GM12878 (cell line): Measurements from ENCODE around the gene PRM1.

Experiments used
- EP300 ChIP-seq, 2 experiments: fragments of 150-350 bp in 1 of 2; IDR thresholded peaks; 2 replicates each; pipeline ENCODE4 v1.6.1; 2011 to 2012; ENCODE audit warnings: low read depth in 2 of 2, low read length in 2 of 2, borderline replicate concordance in 1 of 2, improper control_type of control experiment in 1 of 2, inconsistent platforms in 1 of 2; ENCODE audit not compliant: control insufficient read depth in 1 of 2
- ETV6 ChIP-seq, 2 experiments: fragments of 450-650 bp in 1 of 2; IDR thresholded peaks in 1 of 2; conservative IDR thresholded peaks in 1 of 2; 2 replicates each; pipeline ENCODE4 v1.6.1; 2014; ENCODE audit warnings: antibody characterized with exemption in 1 of 2, borderline replicate concordance in 1 of 2, low read depth in 1 of 2, mild to moderate bottlenecking in 1 of 2, moderate library complexity in 1 of 2
- JUND ChIP-seq: IDR thresholded peaks from 2 replicates; pipeline ENCODE4 v1.6.1; 2012; ENCODE audit warnings: low read depth, mild to moderate bottlenecking, low read length, improper control_type of control experiment, moderate library complexity
- NFYB ChIP-seq: IDR thresholded peaks from 2 replicates; pipeline ENCODE4 v1.6.1; 2011; ENCODE audit warnings: low read depth, mild to moderate bottlenecking, low read length, improper control_type of control experiment, moderate library complexity; ENCODE audit not compliant: insufficient read depth
- POLR2A ChIP-seq: IDR thresholded peaks from 2 replicates; pipeline ENCODE4 v1.6.1; 2011; ENCODE audit warnings: low read depth, mild to moderate bottlenecking, low read length
- RBBP5 ChIP-seq: fragments of 200-600 bp; sonication (generic); conservative IDR thresholded peaks from 2 replicates; pipeline ENCODE4 v1.6.1; 2016
- SIN3A ChIP-seq: IDR thresholded peaks from 2 replicates; pipeline ENCODE4 v1.6.1; 2012; ENCODE audit warnings: low read depth, low read length, improper control_type of control experiment
- TF ChIP-seq, protein P1 (sequence below), 3 experiments: IDR thresholded peaks in 2 of 3; conservative IDR thresholded peaks in 1 of 3; 2 replicates each; pipeline ENCODE4 v1.5.1; 2011; ENCODE audit warnings: low read depth in 3 of 3, low read length in 3 of 3, mild to moderate bottlenecking in 3 of 3, control low read depth in 2 of 3, moderate library complexity in 2 of 3, inconsistent platforms in 1 of 3, mixed read lengths in 1 of 3; ENCODE audit not compliant: control insufficient read depth in 2 of 3, insufficient read depth in 1 of 3; ENCODE audit errors: extremely low read depth in 1 of 3
- TF ChIP-seq, protein P2 (sequence below): IDR thresholded peaks from 2 replicates; pipeline ENCODE4 v1.6.1; 2012; ENCODE audit warnings: mild to moderate bottlenecking, low read depth, low read length

DNA sequence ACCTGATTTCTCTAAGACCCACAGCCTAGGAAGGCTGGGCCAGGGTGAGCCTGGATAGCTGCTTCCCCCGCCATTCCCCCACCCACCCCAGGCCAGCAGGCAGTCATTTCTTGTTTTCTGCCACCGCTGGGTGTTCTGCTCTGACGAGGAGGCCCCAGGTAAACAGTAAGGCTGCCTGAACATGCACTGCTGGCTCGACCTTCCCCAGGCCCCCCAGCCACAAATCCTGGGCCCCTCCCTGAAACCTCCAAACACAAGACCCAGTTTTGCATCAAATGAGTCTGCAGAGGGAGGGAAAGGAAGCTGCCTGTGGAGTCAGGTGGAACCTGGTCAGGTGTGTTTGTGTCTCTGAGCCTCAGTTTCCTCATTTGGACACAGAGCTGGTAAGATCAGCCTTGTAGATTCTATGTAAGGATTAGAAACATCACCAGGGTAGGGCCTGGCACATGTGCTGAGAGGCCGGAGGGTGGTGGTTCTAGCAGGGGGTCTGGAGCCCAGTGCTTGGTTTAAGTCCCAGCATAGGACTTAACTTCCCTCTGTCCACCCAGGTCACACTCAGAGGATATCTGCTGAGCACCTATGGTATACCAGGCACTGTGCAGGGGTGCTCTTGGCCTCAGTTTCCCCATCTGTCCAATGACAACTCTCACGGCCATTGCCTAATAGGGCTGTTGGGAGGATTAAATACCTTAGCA is 18.9 kb upstream of the PRM1 start:
- TF ChIP-seq, protein P1, sequence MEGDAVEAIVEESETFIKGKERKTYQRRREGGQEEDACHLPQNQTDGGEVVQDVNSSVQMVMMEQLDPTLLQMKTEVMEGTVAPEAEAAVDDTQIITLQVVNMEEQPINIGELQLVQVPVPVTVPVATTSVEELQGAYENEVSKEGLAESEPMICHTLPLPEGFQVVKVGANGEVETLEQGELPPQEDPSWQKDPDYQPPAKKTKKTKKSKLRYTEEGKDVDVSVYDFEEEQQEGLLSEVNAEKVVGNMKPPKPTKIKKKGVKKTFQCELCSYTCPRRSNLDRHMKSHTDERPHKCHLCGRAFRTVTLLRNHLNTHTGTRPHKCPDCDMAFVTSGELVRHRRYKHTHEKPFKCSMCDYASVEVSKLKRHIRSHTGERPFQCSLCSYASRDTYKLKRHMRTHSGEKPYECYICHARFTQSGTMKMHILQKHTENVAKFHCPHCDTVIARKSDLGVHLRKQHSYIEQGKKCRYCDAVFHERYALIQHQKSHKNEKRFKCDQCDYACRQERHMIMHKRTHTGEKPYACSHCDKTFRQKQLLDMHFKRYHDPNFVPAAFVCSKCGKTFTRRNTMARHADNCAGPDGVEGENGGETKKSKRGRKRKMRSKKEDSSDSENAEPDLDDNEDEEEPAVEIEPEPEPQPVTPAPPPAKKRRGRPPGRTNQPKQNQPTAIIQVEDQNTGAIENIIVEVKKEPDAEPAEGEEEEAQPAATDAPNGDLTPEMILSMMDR (IDR thresholded peaks at IDR 0.05 in 2 of 3, conservative IDR thresholded peaks at IDR 0.05 in 1 of 3; ENCODE audit: control insufficient read depth in 2 of 3, extremely low read depth in 1 of 3, insufficient read depth in 1 of 3, low read depth in 3 of 3, low read length in 3 of 3) = no peak
- no peak for TF ChIP-seq NFYB
- TF ChIP-seq, protein P2, sequence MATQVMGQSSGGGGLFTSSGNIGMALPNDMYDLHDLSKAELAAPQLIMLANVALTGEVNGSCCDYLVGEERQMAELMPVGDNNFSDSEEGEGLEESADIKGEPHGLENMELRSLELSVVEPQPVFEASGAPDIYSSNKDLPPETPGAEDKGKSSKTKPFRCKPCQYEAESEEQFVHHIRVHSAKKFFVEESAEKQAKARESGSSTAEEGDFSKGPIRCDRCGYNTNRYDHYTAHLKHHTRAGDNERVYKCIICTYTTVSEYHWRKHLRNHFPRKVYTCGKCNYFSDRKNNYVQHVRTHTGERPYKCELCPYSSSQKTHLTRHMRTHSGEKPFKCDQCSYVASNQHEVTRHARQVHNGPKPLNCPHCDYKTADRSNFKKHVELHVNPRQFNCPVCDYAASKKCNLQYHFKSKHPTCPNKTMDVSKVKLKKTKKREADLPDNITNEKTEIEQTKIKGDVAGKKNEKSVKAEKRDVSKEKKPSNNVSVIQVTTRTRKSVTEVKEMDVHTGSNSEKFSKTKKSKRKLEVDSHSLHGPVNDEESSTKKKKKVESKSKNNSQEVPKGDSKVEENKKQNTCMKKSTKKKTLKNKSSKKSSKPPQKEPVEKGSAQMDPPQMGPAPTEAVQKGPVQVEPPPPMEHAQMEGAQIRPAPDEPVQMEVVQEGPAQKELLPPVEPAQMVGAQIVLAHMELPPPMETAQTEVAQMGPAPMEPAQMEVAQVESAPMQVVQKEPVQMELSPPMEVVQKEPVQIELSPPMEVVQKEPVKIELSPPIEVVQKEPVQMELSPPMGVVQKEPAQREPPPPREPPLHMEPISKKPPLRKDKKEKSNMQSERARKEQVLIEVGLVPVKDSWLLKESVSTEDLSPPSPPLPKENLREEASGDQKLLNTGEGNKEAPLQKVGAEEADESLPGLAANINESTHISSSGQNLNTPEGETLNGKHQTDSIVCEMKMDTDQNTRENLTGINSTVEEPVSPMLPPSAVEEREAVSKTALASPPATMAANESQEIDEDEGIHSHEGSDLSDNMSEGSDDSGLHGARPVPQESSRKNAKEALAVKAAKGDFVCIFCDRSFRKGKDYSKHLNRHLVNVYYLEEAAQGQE = no peak
- TF ChIP-seq POLR2A = no peak
- TF ChIP-seq EP300 (IDR thresholded peaks at IDR 0.05; ENCODE audit: borderline replicate concordance in 1 of 2, control insufficient read depth in 1 of 2, low read depth in 2 of 2, low read length in 2 of 2) = no peak
- no peak for TF ChIP-seq SIN3A
- no peak for TF ChIP-seq RBBP5
- no peak for TF ChIP-seq ETV6 (conservative IDR thresholded peaks at IDR 0.05 in 1 of 2, IDR thresholded peaks at IDR 0.05 in 1 of 2; ENCODE audit: borderline replicate concordance in 1 of 2, low read depth in 1 of 2)
- no peak for TF ChIP-seq JUND
